NCI-H226 (cell line): ENCODE data around the gene CREB3L2.
"Not testable (repeated sequence)": the region's sequence is repeated elsewhere in the genome, so short reads cannot be mapped to it uniquely, and the experiment has no call there.

ENCODE experiments used
- DNase-seq: peaks from one replicate; pipeline ENCODE4 v3.0.0-alpha.2; 2015

Gene CREB3L2

GRCh38 chr7:137930581-137930980 lies 71.3 kb downstream of the CREB3L2 start:
- DNase-seq, result peak; percentile 80

GRCh38 chr7:137928626-137929025 lies 73.3 kb downstream of the CREB3L2 start:
- DNase-seq, result no peak

GRCh38 chr7:137927386-137927785 lies 74.5 kb downstream of the CREB3L2 start:
- no peak for DNase-seq

GRCh38 chr7:137926206-137926605 lies 75.7 kb downstream of the CREB3L2 start:
- DNase-seq, result not testable (repeated sequence)

- no peak for DNase-seq
Observed at GRCh38 chr7:137925754-137926153, 76.1 kb downstream of the CREB3L2 start.

GRCh38 chr7:137925091-137925490 lies 76.8 kb downstream of the CREB3L2 start:
- no peak for DNase-seq

GRCh38 chr7:137923380-137923779 lies 78.5 kb downstream of the CREB3L2 start:
- DNase-seq, result no peak

GRCh38 chr7:137920637-137921399 lies 81.1 kb downstream of the CREB3L2 start:
- DNase-seq, result no peak

GRCh38 chr7:137919987-137920386 lies 81.9 kb downstream of the CREB3L2 start:
- no peak for DNase-seq

- DNase-seq, result no peak
Observed at GRCh38 chr7:137916980-137917645, 84.8 kb downstream of the CREB3L2 start.

- no peak for DNase-seq
Observed at GRCh38 chr7:137916564-137916963, 85.3 kb downstream of the CREB3L2 start.

- DNase-seq, result no peak
Observed at GRCh38 chr7:137915266-137915665, 86.6 kb downstream of the CREB3L2 start.

GRCh38 chr7:137913985-137914384 lies 87.9 kb downstream of the CREB3L2 start:
- DNase-seq, result no peak

- no peak for DNase-seq
Observed at GRCh38 chr7:137909042-137909441, 92.8 kb downstream of the CREB3L2 start.

- no peak for DNase-seq
Observed at GRCh38 chr7:137908106-137908505, 93.8 kb downstream of the CREB3L2 start.

- not testable (repeated sequence) for DNase-seq
Observed at GRCh38 chr7:137906636-137907035, 95.2 kb downstream of the CREB3L2 start.

GRCh38 chr7:137904833-137905232 lies 97.1 kb downstream of the CREB3L2 start:
- DNase-seq, result no peak

- DNase-seq, result peak; percentile 37
Observed at GRCh38 chr7:137903382-137904169, 98.3 kb downstream of the CREB3L2 start.

- DNase-seq, result no peak
Observed at GRCh38 chr7:137900137-137900536, 101.7 kb downstream of the CREB3L2 start.

- peak; percentile 39 for DNase-seq
Observed at GRCh38 chr7:137898839-137899721, 102.8 kb downstream of the CREB3L2 start.

- DNase-seq, result no peak
Observed at GRCh38 chr7:137895301-137896221, 106.3 kb downstream of the CREB3L2 start.
